ENCODE results near the gene TRIO.

TRIO gene

GRCh38 chr5:14310901-14311300 lies 167.8 kb downstream of the TRIO start:
- Histone ChIP-seq H3K4me1 (ENCODE audit: insufficient read depth, low read length) (no peaks in the 10 kb centered on the region), H3K9me3 (ENCODE audit: control insufficient read depth, insufficient read depth, low read length) (no peaks in the 10 kb centered on the region), H3K36me3 (ENCODE audit: insufficient read depth, low read length) (peaks cover 17% of the 10 kb centered on the region; the same call in 1 of the 2 replicates), H3K9ac (ENCODE audit: low read depth, low read length) (no peak overlapping the region)

GRCh38 chr5:14313986-14314690 lies 171.0 kb downstream of the TRIO start:
- H3K4me1 ChIP-seq (ENCODE audit: insufficient read depth, low read length) = no peaks in the 10 kb centered on the region
- H3K9me3 ChIP-seq (ENCODE audit: control insufficient read depth, insufficient read depth, low read length) = no peaks in the 10 kb centered on the region
- peaks cover 22% of the 10 kb centered on the region for H3K36me3 ChIP-seq (ENCODE audit: insufficient read depth, low read length)
- H3K9ac ChIP-seq (ENCODE audit: low read depth, low read length) = no peak overlapping the region

- Histone ChIP-seq H3K9me3 (ENCODE audit: control insufficient read depth, insufficient read depth, low read length) (peaks cover 4% of the 10 kb centered on the region), H3K4me1 (ENCODE audit: insufficient read depth, low read length) (no peaks in the 10 kb centered on the region), H3K9ac (ENCODE audit: low read depth, low read length) (no peak overlapping the region), H3K36me3 (ENCODE audit: insufficient read depth, low read length) (peaks cover 24% of the 10 kb centered on the region)
Observed at GRCh38 chr5:14316471-14316870, 173.3 kb downstream of the TRIO start.

- Histone ChIP-seq H3K4me1 (ENCODE audit: insufficient read depth, low read length) (no peaks in the 10 kb centered on the region), H3K9ac (ENCODE audit: low read depth, low read length) (no peak overlapping the region), H3K36me3 (ENCODE audit: insufficient read depth, low read length) (peaks cover 18% of the 10 kb centered on the region), H3K9me3 (ENCODE audit: control insufficient read depth, insufficient read depth, low read length) (peaks cover 4% of the 10 kb centered on the region)
Observed at GRCh38 chr5:14319102-14319501, 176.0 kb downstream of the TRIO start.

GRCh38 chr5:14321936-14322335 lies 178.8 kb downstream of the TRIO start:
- H3K9me3 ChIP-seq (ENCODE audit: control insufficient read depth, insufficient read depth, low read length) = peaks cover 4% of the 10 kb centered on the region
- no peaks in the 10 kb centered on the region for H3K4me1 ChIP-seq (ENCODE audit: insufficient read depth, low read length)
- no peak overlapping the region for H3K9ac ChIP-seq (ENCODE audit: low read depth, low read length)
- peaks cover 9% of the 10 kb centered on the region for H3K36me3 ChIP-seq (ENCODE audit: insufficient read depth, low read length)

- peaks cover 5% of the 10 kb centered on the region for H3K36me3 ChIP-seq (ENCODE audit: insufficient read depth, low read length)
- H3K9me3 ChIP-seq (ENCODE audit: control insufficient read depth, insufficient read depth, low read length) = peaks cover 4% of the 10 kb centered on the region
- no peak overlapping the region for H3K9ac ChIP-seq (ENCODE audit: low read depth, low read length)
- no peaks in the 10 kb centered on the region for H3K4me1 ChIP-seq (ENCODE audit: insufficient read depth, low read length)
Observed at GRCh38 chr5:14322437-14323187, 179.5 kb downstream of the TRIO start.

GRCh38 chr5:14323466-14323865 lies 180.3 kb downstream of the TRIO start:
- H3K36me3 ChIP-seq (ENCODE audit: insufficient read depth, low read length) = peaks cover 7% of the 10 kb centered on the region
- H3K9me3 ChIP-seq (ENCODE audit: control insufficient read depth, insufficient read depth, low read length) = peaks cover 4% of the 10 kb centered on the region
- H3K4me1 ChIP-seq (ENCODE audit: insufficient read depth, low read length) = no peaks in the 10 kb centered on the region
- H3K9ac ChIP-seq (ENCODE audit: low read depth, low read length) = no peak overlapping the region

GRCh38 chr5:14325369-14325768 lies 182.2 kb downstream of the TRIO start:
- Histone ChIP-seq H3K36me3 (ENCODE audit: insufficient read depth, low read length) (peaks cover 7% of the 10 kb centered on the region), H3K4me1 (ENCODE audit: insufficient read depth, low read length) (no peaks in the 10 kb centered on the region), H3K9me3 (ENCODE audit: control insufficient read depth, insufficient read depth, low read length) (peaks cover 4% of the 10 kb centered on the region), H3K9ac (ENCODE audit: low read depth, low read length) (no peak overlapping the region)

GRCh38 chr5:14326035-14326903 lies 183.1 kb downstream of the TRIO start:
- Histone ChIP-seq H3K4me1 (ENCODE audit: insufficient read depth, low read length) (no peaks in the 10 kb centered on the region), H3K9ac (ENCODE audit: low read depth, low read length) (no peak overlapping the region), H3K36me3 (ENCODE audit: insufficient read depth, low read length) (peaks cover 7% of the 10 kb centered on the region), H3K9me3 (ENCODE audit: control insufficient read depth, insufficient read depth, low read length) (no peaks in the 10 kb centered on the region)

- H3K9me3 ChIP-seq (ENCODE audit: control insufficient read depth, insufficient read depth, low read length) = no peaks in the 10 kb centered on the region
- H3K4me1 ChIP-seq (ENCODE audit: insufficient read depth, low read length) = no peaks in the 10 kb centered on the region
- peaks cover 7% of the 10 kb centered on the region for H3K36me3 ChIP-seq (ENCODE audit: insufficient read depth, low read length)
- no peak overlapping the region for H3K9ac ChIP-seq (ENCODE audit: low read depth, low read length)
Observed at GRCh38 chr5:14327624-14328023, 184.5 kb downstream of the TRIO start.

- no peaks in the 10 kb centered on the region for H3K4me1 ChIP-seq (ENCODE audit: insufficient read depth, low read length)
- H3K9me3 ChIP-seq (ENCODE audit: control insufficient read depth, insufficient read depth, low read length) = no peaks in the 10 kb centered on the region
- H3K36me3 ChIP-seq (ENCODE audit: insufficient read depth, low read length) = peaks cover 7% of the 10 kb centered on the region
- no peak overlapping the region for H3K9ac ChIP-seq (ENCODE audit: low read depth, low read length)
Observed at GRCh38 chr5:14328144-14328543, 185.0 kb downstream of the TRIO start.

GRCh38 chr5:14330291-14330690 lies 187.1 kb downstream of the TRIO start:
- Histone ChIP-seq H3K36me3 (ENCODE audit: insufficient read depth, low read length) (peaks cover 7% of the 10 kb centered on the region), H3K9me3 (ENCODE audit: control insufficient read depth, insufficient read depth, low read length) (no peaks in the 10 kb centered on the region), H3K4me1 (ENCODE audit: insufficient read depth, low read length) (no peaks in the 10 kb centered on the region), H3K9ac (ENCODE audit: low read depth, low read length) (no peak overlapping the region)

- H3K9me3 ChIP-seq (ENCODE audit: control insufficient read depth, insufficient read depth, low read length) = no peaks in the 10 kb centered on the region
- H3K4me1 ChIP-seq (ENCODE audit: insufficient read depth, low read length) = no peaks in the 10 kb centered on the region
- no peak overlapping the region for H3K9ac ChIP-seq (ENCODE audit: low read depth, low read length)
- peaks cover 7% of the 10 kb centered on the region for H3K36me3 ChIP-seq (ENCODE audit: insufficient read depth, low read length)
Observed at GRCh38 chr5:14330729-14331385, 187.7 kb downstream of the TRIO start.

- peaks cover 8% of the 10 kb centered on the region for H3K36me3 ChIP-seq (ENCODE audit: insufficient read depth, low read length)
- no peak overlapping the region for H3K9ac ChIP-seq (ENCODE audit: low read depth, low read length)
- no peaks in the 10 kb centered on the region for H3K9me3 ChIP-seq (ENCODE audit: control insufficient read depth, insufficient read depth, low read length)
- H3K4me1 ChIP-seq (ENCODE audit: insufficient read depth, low read length) = no peaks in the 10 kb centered on the region
Observed at GRCh38 chr5:14331386-14331781, 188.2 kb downstream of the TRIO start.
